Smooth muscle cell (in vitro differentiated cells): Measurements from ENCODE around the gene HYDIN. TPM values are rescaled to one million over a fixed set of nuclear protein-coding genes. Genes with fewer than 3 reads are reported as not detected.

Experiments
- DNase-seq: peaks from one replicate; lab custom pipeline; 2025; ENCODE audit not compliant: unreplicated experiment; lab: John Stamatoyannopoulos, UW
- H2AFZ ChIP-seq: fragments of 200-600 bp; sonication (generic); 2 replicates; pipeline ENCODE4 v1.6.0; 2016; ENCODE audit warnings: antibody characterized with exemption, low read depth, mild to moderate bottlenecking
- H3F3A ChIP-seq: fragments of 200-600 bp; sonication (generic); 2 replicates; pipeline ENCODE4 v1.6.0; 2017; ENCODE audit warnings: antibody characterized with exemption, low read depth
- H3K27ac ChIP-seq: fragments of 200-600 bp; sonication (generic); 2 replicates; pipeline ENCODE4 v1.5.1; 2016; ENCODE audit warnings: low read depth, mild to moderate bottlenecking
- H3K27me3 ChIP-seq: fragments of 200-600 bp; sonication (generic); 2 replicates; pipeline ENCODE4 v1.6.1; 2016; ENCODE audit warnings: low read depth, mild to moderate bottlenecking
- H3K36me3 ChIP-seq: fragments of 200-600 bp; sonication (generic); 2 replicates; pipeline ENCODE4 v1.5.1; 2016; ENCODE audit warnings: low read depth
- H3K4me1 ChIP-seq: fragments of 200-600 bp; sonication (generic); 2 replicates; pipeline ENCODE4 v1.5.1; 2016; ENCODE audit warnings: low read depth
- H3K4me2 ChIP-seq: fragments of 200-600 bp; sonication (generic); 2 replicates; pipeline ENCODE4 v1.6.0; 2016; ENCODE audit warnings: mild to moderate bottlenecking
- H3K4me3 ChIP-seq: fragments of 200-600 bp; sonication (generic); 2 replicates; pipeline ENCODE4 v1.5.1; 2016; ENCODE audit warnings: mild to moderate bottlenecking
- H3K79me2 ChIP-seq: fragments of 200-600 bp; sonication (generic); 2 replicates; pipeline ENCODE4 v1.6.0; 2016; ENCODE audit warnings: low read depth, mild to moderate bottlenecking
- H3K9ac ChIP-seq: fragments of 200-600 bp; sonication (generic); 2 replicates; pipeline ENCODE4 v1.6.0; 2016; ENCODE audit warnings: low read depth
- H3K9me3 ChIP-seq: fragments of 200-600 bp; sonication (generic); replicated peaks from 2 replicates; pipeline ENCODE4 v1.5.1; 2016; ENCODE audit warnings: low read depth
- H4K20me1 ChIP-seq: fragments of 200-600 bp; sonication (generic); 2 replicates; pipeline ENCODE4 v1.6.0; 2016; ENCODE audit warnings: low read depth
- CTCF ChIP-seq: fragments of 200-600 bp; sonication (generic); IDR thresholded peaks from 2 replicates; pipeline ENCODE4 v1.5.1; 2017; ENCODE audit warnings: borderline replicate concordance, mild to moderate bottlenecking, antibody characterized with exemption; ENCODE audit not compliant: insufficient read depth, poor library complexity, severe bottlenecking
- WGBS: methylation state at CpG from one replicate; pipeline ENCODE4 v1.1.7; 2016; ENCODE audit warnings: low lambda C conversion rate; 5-methylcytosine and 5-hydroxymethylcytosine counted together
- polyA plus RNA-seq: library from polyadenylated mRNA; unstranded; fragments of >200 nt; fragmentation: Nextera tagmentation; extraction: Ambion mirVana; gene quantifications from 2 replicates; pipeline ENCODE4 v1.2.1, GENCODE V29; 2016
- total RNA-seq: library from RNA; depleted of rRNA; stranded (reverse); fragments of >200 nt; gene quantifications from 2 replicates; pipeline ENCODE4 v1.2.3, GENCODE V29; 2014

HYDIN gene
- total and polyA plus RNA-seq, 2 experiments from 2014 or later: 0.41 to 0.45 TPM

- no peaks in the 10 kb centered on the region for H3K79me2 ChIP-seq
- WGBS: 96% methylated on average over 19 of the region's 19 CpGs
- H3K9ac ChIP-seq: no peak overlapping the region
- no peak for DNase-seq
- TF ChIP-seq CTCF: no peak
- H3F3A ChIP-seq: no peaks in the 10 kb centered on the region
- H3K36me3 ChIP-seq: no peaks in the 10 kb centered on the region
- H2AFZ ChIP-seq: no peak overlapping the region
- H3K4me3 ChIP-seq: no peak overlapping the region
- H3K4me1 ChIP-seq: no peaks in the 10 kb centered on the region
- no peak overlapping the region for H3K27ac ChIP-seq
- no peaks in the 10 kb centered on the region for H3K27me3 ChIP-seq
- peaks cover 54% of the 10 kb centered on the region for H4K20me1 ChIP-seq
- H3K4me2 ChIP-seq: no peak overlapping the region
- no peaks in the 10 kb centered on the region for H3K9me3 ChIP-seq
These were observed 444.3 kb downstream of the HYDIN start for GRCh38 chr16:70786020-70786755.

- Histone ChIP-seq H2AFZ (no peak overlapping the region), H3K79me2 (no peaks in the 10 kb centered on the region), H4K20me1 (peaks cover 42% of the 10 kb centered on the region), H3K4me3 (no peak overlapping the region), H3K27me3 (no peaks in the 10 kb centered on the region), H3K4me2 (no peak overlapping the region), H3K4me1 (no peaks in the 10 kb centered on the region), H3K9me3 (no peaks in the 10 kb centered on the region), H3K9ac (no peak overlapping the region), H3K27ac (no peak overlapping the region), H3F3A (no peaks in the 10 kb centered on the region), H3K36me3 (no peaks in the 10 kb centered on the region)
- no peak for TF ChIP-seq CTCF
- no peak for DNase-seq
- 97% methylated on average over 21 of the region's 21 CpGs for WGBS
These were observed 445.6 kb downstream of the HYDIN start for GRCh38 chr16:70784692-70785555.

GRCh38 chr16:70782237-70782636 lies 448.3 kb downstream of the HYDIN start:
- WGBS: 89% methylated on average over 3 of the region's 3 CpGs
- no peak overlapping the region for H2AFZ ChIP-seq
- no peaks in the 10 kb centered on the region for H3K27me3 ChIP-seq
- DNase-seq: no peak
- H3F3A ChIP-seq: peaks cover 14% of the 10 kb centered on the region
- no peak overlapping the region for H3K9ac ChIP-seq
- H3K4me2 ChIP-seq: no peak overlapping the region
- H3K4me3 ChIP-seq: no peak overlapping the region
- no peak for TF ChIP-seq CTCF
- H4K20me1 ChIP-seq: peaks cover 19% of the 10 kb centered on the region
- H3K27ac ChIP-seq: no peak overlapping the region
- H3K36me3 ChIP-seq: no peaks in the 10 kb centered on the region
- H3K79me2 ChIP-seq: no peaks in the 10 kb centered on the region
- no peaks in the 10 kb centered on the region for H3K4me1 ChIP-seq
- H3K9me3 ChIP-seq: no peaks in the 10 kb centered on the region
